Smooth muscle cell (in vitro differentiated cells): ENCODE data around the gene GRIK4. TPM values are rescaled to one million over a fixed set of nuclear protein-coding genes. Genes with fewer than 3 reads are reported as not detected.

ENCODE experiments used
- DNase-seq: peaks from one replicate; lab custom pipeline; 2025; ENCODE audit not compliant: unreplicated experiment; lab: John Stamatoyannopoulos, UW
- H2AFZ ChIP-seq: fragments of 200-600 bp; sonication (generic); 2 replicates; pipeline ENCODE4 v1.6.0; 2016; ENCODE audit warnings: antibody characterized with exemption, low read depth, mild to moderate bottlenecking
- H3F3A ChIP-seq: fragments of 200-600 bp; sonication (generic); 2 replicates; pipeline ENCODE4 v1.6.0; 2017; ENCODE audit warnings: antibody characterized with exemption, low read depth
- H3K27ac ChIP-seq: fragments of 200-600 bp; sonication (generic); 2 replicates; pipeline ENCODE4 v1.5.1; 2016; ENCODE audit warnings: low read depth, mild to moderate bottlenecking
- H3K27me3 ChIP-seq: fragments of 200-600 bp; sonication (generic); 2 replicates; pipeline ENCODE4 v1.6.1; 2016; ENCODE audit warnings: low read depth, mild to moderate bottlenecking
- H3K36me3 ChIP-seq: fragments of 200-600 bp; sonication (generic); 2 replicates; pipeline ENCODE4 v1.5.1; 2016; ENCODE audit warnings: low read depth
- H3K4me1 ChIP-seq: fragments of 200-600 bp; sonication (generic); 2 replicates; pipeline ENCODE4 v1.5.1; 2016; ENCODE audit warnings: low read depth
- H3K4me2 ChIP-seq: fragments of 200-600 bp; sonication (generic); 2 replicates; pipeline ENCODE4 v1.6.0; 2016; ENCODE audit warnings: mild to moderate bottlenecking
- H3K4me3 ChIP-seq: fragments of 200-600 bp; sonication (generic); 2 replicates; pipeline ENCODE4 v1.5.1; 2016; ENCODE audit warnings: mild to moderate bottlenecking
- H3K79me2 ChIP-seq: fragments of 200-600 bp; sonication (generic); 2 replicates; pipeline ENCODE4 v1.6.0; 2016; ENCODE audit warnings: low read depth, mild to moderate bottlenecking
- H3K9ac ChIP-seq: fragments of 200-600 bp; sonication (generic); 2 replicates; pipeline ENCODE4 v1.6.0; 2016; ENCODE audit warnings: low read depth
- H3K9me3 ChIP-seq: fragments of 200-600 bp; sonication (generic); replicated peaks from 2 replicates; pipeline ENCODE4 v1.5.1; 2016; ENCODE audit warnings: low read depth
- H4K20me1 ChIP-seq: fragments of 200-600 bp; sonication (generic); 2 replicates; pipeline ENCODE4 v1.6.0; 2016; ENCODE audit warnings: low read depth
- CTCF ChIP-seq: fragments of 200-600 bp; sonication (generic); IDR thresholded peaks from 2 replicates; pipeline ENCODE4 v1.5.1; 2017; ENCODE audit warnings: borderline replicate concordance, mild to moderate bottlenecking, antibody characterized with exemption; ENCODE audit not compliant: insufficient read depth, poor library complexity, severe bottlenecking
- WGBS: methylation state at CpG from one replicate; pipeline ENCODE4 v1.1.7; 2016; ENCODE audit warnings: low lambda C conversion rate; 5-methylcytosine and 5-hydroxymethylcytosine counted together
- polyA plus RNA-seq: library from polyadenylated mRNA; unstranded; fragments of >200 nt; fragmentation: Nextera tagmentation; extraction: Ambion mirVana; gene quantifications from 2 replicates; pipeline ENCODE4 v1.2.1, GENCODE V29; 2016
- total RNA-seq: library from RNA; depleted of rRNA; stranded (reverse); fragments of >200 nt; gene quantifications from 2 replicates; pipeline ENCODE4 v1.2.3, GENCODE V29; 2014

The GRIK4 gene
- total and polyA plus RNA-seq, 2 experiments from 2014 or later, result not detected

GRCh38 chr11:120877746-120878365 lies 366.3 kb downstream of the GRIK4 start:
- Histone ChIP-seq H3K4me2 (no peak overlapping the region), H3K4me1 (no peaks in the 10 kb centered on the region), H4K20me1 (no peaks in the 10 kb centered on the region), H3K4me3 (no peak overlapping the region), H3F3A (no peaks in the 10 kb centered on the region), H3K9ac (no peak overlapping the region), H2AFZ (no peak overlapping the region), H3K27me3 (peaks cover 24% of the 10 kb centered on the region), H3K27ac (no peak overlapping the region), H3K36me3 (no peaks in the 10 kb centered on the region), H3K79me2 (no peaks in the 10 kb centered on the region), H3K9me3 (no peaks in the 10 kb centered on the region)
- WGBS, result 84% methylated on average over 10 of the region's 10 CpGs
- DNase-seq, result no peak
- no peak for TF ChIP-seq CTCF

GRCh38 chr11:120878781-120879180 lies 367.2 kb downstream of the GRIK4 start:
- Histone ChIP-seq H3K27me3 (peaks cover 18% of the 10 kb centered on the region), H3K4me1 (no peaks in the 10 kb centered on the region), H4K20me1 (no peaks in the 10 kb centered on the region), H3K36me3 (no peaks in the 10 kb centered on the region), H3K9ac (no peak overlapping the region), H3K4me2 (no peak overlapping the region), H3K4me3 (no peak overlapping the region), H3K79me2 (no peaks in the 10 kb centered on the region), H3K27ac (no peak overlapping the region), H3K9me3 (no peaks in the 10 kb centered on the region), H2AFZ (no peak overlapping the region), H3F3A (no peaks in the 10 kb centered on the region)
- no peak for TF ChIP-seq CTCF
- DNase-seq, result no peak
- 92% methylated on average over 6 of the region's 6 CpGs for WGBS

GRCh38 chr11:120880498-120881175 lies 369.1 kb downstream of the GRIK4 start:
- H3K4me2 ChIP-seq, result no peak overlapping the region
- no peaks in the 10 kb centered on the region for H3K4me1 ChIP-seq
- H4K20me1 ChIP-seq, result no peaks in the 10 kb centered on the region
- H3K9ac ChIP-seq, result no peak overlapping the region
- H3K9me3 ChIP-seq, result no peaks in the 10 kb centered on the region
- H2AFZ ChIP-seq, result no peak overlapping the region
- H3K4me3 ChIP-seq, result no peak overlapping the region
- 87% methylated on average over 6 of the region's 6 CpGs for WGBS
- peaks cover 16% of the 10 kb centered on the region for H3K27me3 ChIP-seq
- H3K27ac ChIP-seq, result no peak overlapping the region
- DNase-seq, result no peak
- no peak for TF ChIP-seq CTCF
- no peaks in the 10 kb centered on the region for H3F3A ChIP-seq
- no peaks in the 10 kb centered on the region for H3K79me2 ChIP-seq
- H3K36me3 ChIP-seq, result no peaks in the 10 kb centered on the region
